ENCODE results near the gene SAMD9L.

SAMD9L gene

GRCh38 chr7:93148144-93148543 lies at the start of gene SAMD9L:
SAMD9L (minus strand) TSS chr7:93148385; CDS start chr7:93135971, 12,414 bp downstream.
- DNase-seq = peak; percentile 70 to 71

GRCh38 chr7:93196336-93196735 lies 48.2 kb upstream of the SAMD9L start:
- DNase-seq = peak; percentile 31 to 37

- DNase-seq = peak; percentile 35 to 40
Measured at GRCh38 chr7:93194386-93194785, 46.2 kb upstream of the SAMD9L start.

GRCh38 chr7:93188870-93189634 lies 40.9 kb upstream of the SAMD9L start:
- peak in 1 of 2 donors; percentile 36 for DNase-seq

GRCh38 chr7:93185303-93186027 lies 37.3 kb upstream of the SAMD9L start:
- peak in 1 of 2 donors; percentile 34 for DNase-seq

GRCh38 chr7:93179173-93179572 lies 31.0 kb upstream of the SAMD9L start:
- no peak for DNase-seq

- DNase-seq = peak; percentile 34 to 66
Measured at GRCh38 chr7:93178213-93178612, 30.0 kb upstream of the SAMD9L start.

GRCh38 chr7:93176992-93177580 lies 28.9 kb upstream of the SAMD9L start:
- DNase-seq = peak; percentile 43 to 48

GRCh38 chr7:93175219-93175618 lies 27.0 kb upstream of the SAMD9L start:
- DNase-seq = no peak

GRCh38 chr7:93172683-93173082 lies 24.5 kb upstream of the SAMD9L start:
- no peak for DNase-seq

- DNase-seq = no peak
Measured at GRCh38 chr7:93171606-93172226, 23.5 kb upstream of the SAMD9L start.

- DNase-seq = peak in 1 of 2 donors; percentile 25
Measured at GRCh38 chr7:93165447-93165846, 17.3 kb upstream of the SAMD9L start.

- no peak for DNase-seq
Measured at GRCh38 chr7:93164766-93165165, 16.6 kb upstream of the SAMD9L start.

- DNase-seq = no peak
Measured at GRCh38 chr7:93161181-93161762, 13.1 kb upstream of the SAMD9L start.

GRCh38 chr7:93160410-93160809 lies 12.2 kb upstream of the SAMD9L start:
- DNase-seq = no peak

- DNase-seq = no peak
Measured at GRCh38 chr7:93159490-93159889, 11.3 kb upstream of the SAMD9L start.

GRCh38 chr7:93156884-93157283 lies 8.7 kb upstream of the SAMD9L start:
- no peak for DNase-seq

- peak; percentile 33 to 41 for DNase-seq
Measured at GRCh38 chr7:93150200-93150835, 2.1 kb upstream of the SAMD9L start.

GRCh38 chr7:93148727-93149126 lies 542 bp upstream of the SAMD9L start:
- no peak for DNase-seq

- DNase-seq = peak; percentile 58 to 62
Measured at GRCh38 chr7:93147363-93147762, 822 bp downstream of the SAMD9L start.

GRCh38 chr7:93146472-93147141 lies 1.6 kb downstream of the SAMD9L start:
- peak; percentile 24 to 33 for DNase-seq

- DNase-seq = no peak
Measured at GRCh38 chr7:93146036-93146435, 2.1 kb downstream of the SAMD9L start.

All from inflammatory macrophage treated with lipopolysaccharide for 1 hour (primary cell).